ENCODE results near the gene ERN1. TPM values are rescaled to one million over a fixed set of nuclear protein-coding genes. Genes with fewer than 3 reads are reported as not detected.
A peak's percentile ranks its signal among the peaks of the same experiment; 100 is the strongest.

ERN1 gene
- total RNA-seq, 4 donors from 2014 or later = 7.8 to 29.2 (median 12.8) TPM

DNA sequence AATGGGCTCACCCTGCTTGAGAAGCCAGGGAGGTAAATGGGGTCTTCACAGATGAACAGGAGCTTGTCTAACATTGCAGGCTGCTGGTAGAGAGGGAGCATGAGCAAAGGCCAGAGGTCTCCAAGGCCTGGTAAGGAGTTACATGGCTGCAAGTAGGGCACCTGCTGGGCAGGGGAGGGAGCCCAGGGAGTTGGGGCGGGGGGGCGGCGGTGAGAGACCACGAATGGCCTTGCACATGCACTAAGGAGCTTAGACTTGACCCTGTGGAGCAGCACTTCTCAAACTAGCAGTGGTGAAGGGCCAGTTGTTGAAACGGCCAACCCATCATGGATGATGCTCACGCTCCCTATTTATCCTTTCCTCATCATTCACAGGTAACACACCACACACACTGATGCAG lies 38.4 kb downstream of the ERN1 start:
- no peak for DNase-seq
- in situ Hi-C loops (cut with MboI; ENCODE audit: low pct_ligation_motif_present in 1 of 4, low pct_unique_long_range_greater_than_20kb in 1 of 4, low sequenced_read_pairs in 3 of 4) = no loop called here
- Histone ChIP-seq H3K4me3 (no peak overlapping the region), H3K9me3 (no peaks in the 10 kb centered on the region), H3K36me3 (no peaks in the 10 kb centered on the region), H3K27ac (peak overlapping the region in 2 of 4 donors; percentile 8 to 55), H3K4me1 (peaks cover 0 to 10% (median 2%) of the 10 kb centered on the region in 4 donors), H3K27me3 (no peaks in the 10 kb centered on the region)
- intact Hi-C loops (cut with DNase I; ENCODE audit: low total_unique reads) = no loop called here
- TF ChIP-seq EP300 (IDR thresholded peaks at IDR 0.05; ENCODE audit: low read depth) (no peak), POLR2AphosphoS5 (IDR thresholded peaks at IDR 0.05) (no peak), POLR2A (IDR thresholded peaks at IDR 0.05) (no peak)
- TF ChIP-seq, protein P1, sequence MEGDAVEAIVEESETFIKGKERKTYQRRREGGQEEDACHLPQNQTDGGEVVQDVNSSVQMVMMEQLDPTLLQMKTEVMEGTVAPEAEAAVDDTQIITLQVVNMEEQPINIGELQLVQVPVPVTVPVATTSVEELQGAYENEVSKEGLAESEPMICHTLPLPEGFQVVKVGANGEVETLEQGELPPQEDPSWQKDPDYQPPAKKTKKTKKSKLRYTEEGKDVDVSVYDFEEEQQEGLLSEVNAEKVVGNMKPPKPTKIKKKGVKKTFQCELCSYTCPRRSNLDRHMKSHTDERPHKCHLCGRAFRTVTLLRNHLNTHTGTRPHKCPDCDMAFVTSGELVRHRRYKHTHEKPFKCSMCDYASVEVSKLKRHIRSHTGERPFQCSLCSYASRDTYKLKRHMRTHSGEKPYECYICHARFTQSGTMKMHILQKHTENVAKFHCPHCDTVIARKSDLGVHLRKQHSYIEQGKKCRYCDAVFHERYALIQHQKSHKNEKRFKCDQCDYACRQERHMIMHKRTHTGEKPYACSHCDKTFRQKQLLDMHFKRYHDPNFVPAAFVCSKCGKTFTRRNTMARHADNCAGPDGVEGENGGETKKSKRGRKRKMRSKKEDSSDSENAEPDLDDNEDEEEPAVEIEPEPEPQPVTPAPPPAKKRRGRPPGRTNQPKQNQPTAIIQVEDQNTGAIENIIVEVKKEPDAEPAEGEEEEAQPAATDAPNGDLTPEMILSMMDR (IDR thresholded peaks at IDR 0.05) = no peak
- WGBS, 2 donors (ENCODE audit: low coverage in 1 of 2) = 92% methylated on average over 6 of the region's 6 CpGs; no CpG with 5 or more reads in 1 of the 2 donors

DNA sequence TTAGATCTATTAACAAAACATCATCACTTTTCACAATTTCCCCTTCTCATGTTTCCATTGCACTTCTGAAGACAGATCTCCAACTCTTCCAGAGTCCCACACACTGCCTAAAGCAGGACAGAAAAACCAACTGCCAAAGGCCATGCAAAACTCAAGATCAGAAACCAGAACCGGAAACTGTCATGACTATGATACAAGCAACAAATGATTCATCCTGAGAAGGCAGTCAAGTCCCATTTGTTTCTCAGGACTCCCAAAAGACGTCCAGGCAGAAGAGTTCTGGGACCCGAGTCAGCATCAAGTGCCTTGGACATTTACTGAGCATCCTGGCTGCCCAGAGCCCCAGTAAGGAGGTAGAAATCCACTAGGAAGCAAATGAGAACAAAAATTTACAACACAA lies 38.8 kb downstream of the ERN1 start:
- Histone ChIP-seq H3K36me3 (no peaks in the 10 kb centered on the region), H3K4me1 (peaks cover 0 to 11% (median 2%) of the 10 kb centered on the region in 4 donors), H3K27me3 (no peaks in the 10 kb centered on the region), H3K9me3 (no peaks in the 10 kb centered on the region), H3K4me3 (no peak overlapping the region), H3K27ac (peak overlapping the region in 1 of 4 donors; percentile 55)
- DNase-seq = no peak
- 57 to 86% methylated on average over 3 of the region's 3 CpGs for WGBS, 2 donors (ENCODE audit: low coverage in 1 of 2)
- in situ Hi-C loops (cut with MboI; ENCODE audit: low pct_ligation_motif_present in 1 of 4, low pct_unique_long_range_greater_than_20kb in 1 of 4, low sequenced_read_pairs in 3 of 4) (no loop called here), intact Hi-C loops (cut with DNase I; ENCODE audit: low total_unique reads) (no loop called here)
- TF ChIP-seq POLR2AphosphoS5 (IDR thresholded peaks at IDR 0.05) (no peak), POLR2A (IDR thresholded peaks at IDR 0.05) (no peak), EP300 (IDR thresholded peaks at IDR 0.05; ENCODE audit: low read depth) (no peak)
- TF ChIP-seq, protein P1 (IDR thresholded peaks at IDR 0.05) = no peak

DNA sequence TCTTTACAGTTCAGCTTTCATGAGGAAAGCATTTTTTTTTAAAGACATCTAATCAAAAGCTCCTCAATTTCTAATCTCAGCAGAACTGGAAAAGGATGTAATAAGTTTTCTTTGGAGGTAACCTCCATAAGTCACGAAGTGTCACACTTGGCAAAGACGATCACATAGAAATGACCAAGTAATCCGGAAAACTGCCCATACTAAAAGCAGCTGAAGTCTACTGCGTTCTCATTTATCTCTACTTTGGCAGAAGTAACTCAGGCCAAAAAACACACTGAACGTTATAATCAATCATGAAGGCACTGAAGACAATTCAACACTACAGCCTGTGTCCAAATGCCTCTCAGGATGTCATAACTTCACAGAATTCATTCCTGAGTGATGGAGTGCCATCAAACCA lies 39.8 kb downstream of the ERN1 start:
- H3K4me1 ChIP-seq = peaks cover 0 to 12% (median 5%) of the 10 kb centered on the region in 4 donors
- intact Hi-C loops (cut with DNase I; ENCODE audit: low total_unique reads) (no loop called here), in situ Hi-C loops (cut with MboI; ENCODE audit: low pct_ligation_motif_present in 1 of 4, low pct_unique_long_range_greater_than_20kb in 1 of 4, low sequenced_read_pairs in 3 of 4) (no loop called here)
- no peaks in the 10 kb centered on the region for H3K36me3 ChIP-seq
- TF ChIP-seq POLR2AphosphoS5 (IDR thresholded peaks at IDR 0.05) (no peak), EP300 (IDR thresholded peaks at IDR 0.05; ENCODE audit: low read depth) (no peak), POLR2A (IDR thresholded peaks at IDR 0.05) (no peak)
- TF ChIP-seq, protein P1 (IDR thresholded peaks at IDR 0.05) = no peak
- no peak overlapping the region for H3K4me3 ChIP-seq
- no peaks in the 10 kb centered on the region for H3K9me3 ChIP-seq
- DNase-seq = no peak
- H3K27ac ChIP-seq = no peak overlapping the region
- 81 to 97% methylated on average over 5 of the region's 5 CpGs for WGBS, 2 donors (ENCODE audit: low coverage in 1 of 2)
- no peaks in the 10 kb centered on the region for H3K27me3 ChIP-seq

DNA sequence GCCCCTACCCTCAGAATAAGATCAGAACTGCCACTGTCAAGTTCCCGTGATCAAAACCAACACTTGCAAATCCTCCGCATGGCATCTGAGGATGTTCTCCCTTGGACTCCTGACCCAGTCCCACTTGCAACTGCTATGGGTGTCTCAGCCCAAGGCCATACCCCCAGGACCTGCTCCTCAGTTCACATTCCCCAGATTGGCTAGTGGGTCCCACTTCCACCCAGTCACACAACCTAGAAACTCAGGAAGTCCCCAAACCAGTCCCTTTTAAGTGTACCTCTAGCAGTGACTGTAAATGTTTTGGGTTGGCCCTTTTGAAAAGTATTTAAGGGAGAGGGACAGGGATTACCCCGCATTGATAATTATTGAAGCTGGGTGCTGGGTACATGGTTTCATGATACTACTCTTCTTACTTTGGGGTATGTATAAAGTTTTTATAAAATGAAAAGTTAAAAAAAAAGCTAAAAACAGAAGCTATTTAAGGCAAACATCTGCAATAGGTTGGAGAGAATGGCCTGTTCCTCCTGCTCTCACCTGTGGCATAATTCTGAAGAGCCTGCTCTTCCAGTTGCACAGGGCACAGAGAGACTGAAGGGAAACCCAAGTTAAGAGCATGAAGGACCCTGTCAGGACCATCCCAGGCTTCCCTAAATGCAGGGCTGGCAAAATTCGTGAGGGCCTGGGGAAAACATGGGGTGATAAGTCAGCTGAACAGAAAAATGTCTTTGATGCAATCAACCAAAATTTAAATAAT lies 42.5 kb downstream of the ERN1 start:
- Histone ChIP-seq H3K9me3 (no peaks in the 10 kb centered on the region), H3K4me3 (no peak overlapping the region), H3K4me1 (peaks cover 21 to 38% (median 28%) of the 10 kb centered on the region in 4 donors), H3K27me3 (no peaks in the 10 kb centered on the region), H3K36me3 (no peaks in the 10 kb centered on the region), H3K27ac (no peak overlapping the region)
- WGBS, 2 donors (ENCODE audit: low coverage in 1 of 2) = 80 to 89% methylated on average over 1 to 4 of the region's 4 CpGs
- no peak for DNase-seq
- in situ Hi-C loops (cut with MboI; ENCODE audit: low pct_ligation_motif_present in 1 of 4, low pct_unique_long_range_greater_than_20kb in 1 of 4, low sequenced_read_pairs in 3 of 4) = no loop called here
- intact Hi-C loops (cut with DNase I; ENCODE audit: low total_unique reads) = no loop called here
- TF ChIP-seq POLR2A (IDR thresholded peaks at IDR 0.05) (no peak), EP300 (IDR thresholded peaks at IDR 0.05; ENCODE audit: low read depth) (no peak), POLR2AphosphoS5 (IDR thresholded peaks at IDR 0.05) (no peak)
- TF ChIP-seq, protein P1 (IDR thresholded peaks at IDR 0.05) = no peak
